Measurements from ENCODE around the gene ZNF613.
"Not testable (repeated sequence)": the region's sequence is repeated elsewhere in the genome, so short reads cannot be mapped to it uniquely, and the experiment has no call there.

The ZNF613 gene

GRCh38 chr19:51944798-51945552 lies 17.7 kb downstream of the ZNF613 start:
- no peak for DNase-seq

GRCh38 chr19:51946602-51947001 lies 19.3 kb downstream of the ZNF613 start:
- no peak for DNase-seq

DNA sequence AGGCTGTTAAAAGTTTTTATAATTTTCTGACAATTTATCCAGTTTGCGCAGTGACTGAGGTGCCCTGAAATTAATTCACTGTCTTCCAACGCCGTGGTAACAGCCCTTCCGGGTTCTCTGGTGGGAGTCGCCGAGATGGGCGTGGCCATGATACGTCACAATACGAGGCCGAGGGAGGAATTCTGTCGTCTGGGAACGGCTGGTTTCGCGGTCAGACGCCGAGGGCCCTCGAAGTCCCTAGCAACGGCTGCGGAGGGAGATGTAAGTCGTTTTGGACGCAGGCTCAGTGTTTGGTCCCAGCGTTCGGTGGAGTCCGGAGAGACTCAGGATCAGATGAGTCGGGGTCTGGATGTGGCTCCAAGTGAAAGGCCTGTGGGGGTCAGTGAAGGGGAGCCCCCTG lies 21.7 kb downstream of the ZNF613 start:
- DNase-seq: peak; percentile 72

GRCh38 chr19:51957846-51958245 lies 30.6 kb downstream of the ZNF613 start:
- DNase-seq: not testable (repeated sequence)

DNA sequence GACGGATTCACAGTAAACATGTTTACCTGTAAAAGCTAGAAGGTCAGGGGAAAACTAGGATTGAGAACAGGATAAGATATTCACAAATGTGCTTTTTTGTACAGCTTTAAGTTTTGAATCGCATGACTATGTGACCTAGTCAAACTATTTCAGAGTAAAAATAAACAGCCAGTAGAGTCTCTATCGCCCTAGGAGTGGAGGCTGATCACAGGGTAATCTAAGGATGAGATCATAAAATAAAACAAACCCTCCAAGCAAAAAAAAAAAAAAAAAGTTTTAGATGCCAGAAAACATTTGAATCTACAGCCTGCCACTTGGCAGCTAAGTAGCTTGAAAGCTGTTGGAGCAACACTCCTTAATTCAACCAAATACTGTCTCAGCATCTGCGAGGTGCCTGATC lies 32.5 kb downstream of the ZNF613 start:
- no peak for DNase-seq

GRCh38 chr19:51960621-51961233 lies 33.5 kb downstream of the ZNF613 start:
- not testable (repeated sequence) for DNase-seq

- DNase-seq: no peak
Measured at GRCh38 chr19:51965583-51965982, 38.3 kb downstream of the ZNF613 start.

DNA sequence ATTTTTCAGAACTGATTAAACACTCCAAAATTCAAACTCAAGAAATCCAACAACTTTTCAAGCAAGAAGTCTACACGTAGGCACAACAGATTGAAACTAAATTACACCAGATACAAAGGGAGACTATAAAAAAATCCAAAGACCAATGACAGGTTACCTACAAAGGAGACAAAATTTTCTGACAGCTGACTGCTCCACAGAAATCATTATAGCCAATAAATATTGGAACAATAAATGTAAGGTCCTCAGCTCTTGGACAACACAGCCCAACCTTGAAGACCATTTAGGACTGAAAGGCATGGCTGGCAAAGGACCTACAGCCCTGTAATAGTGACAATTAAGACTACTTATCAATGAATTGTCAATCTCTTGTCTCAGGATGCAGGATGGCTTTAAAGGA lies 43.4 kb downstream of the ZNF613 start:
- no peak for DNase-seq

DNA sequence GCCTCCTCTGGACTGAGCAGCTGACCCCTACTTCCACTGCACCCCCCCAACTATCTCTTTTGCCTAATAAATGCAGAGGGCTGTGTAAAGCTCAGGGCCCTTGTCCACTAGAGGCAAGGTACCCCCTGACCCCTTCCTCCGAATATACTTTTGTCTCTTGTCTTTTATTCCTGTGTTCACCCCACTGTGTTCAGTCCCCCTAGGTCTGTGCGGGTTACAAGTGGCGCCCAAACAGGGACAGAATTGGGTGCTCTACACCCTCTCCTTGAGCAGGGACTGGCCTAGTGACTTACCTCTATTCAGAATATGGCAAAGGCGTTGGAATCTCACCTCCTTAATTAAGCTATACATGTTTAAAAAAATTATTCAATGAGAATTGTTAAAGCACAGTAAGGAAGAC lies 44.4 kb downstream of the ZNF613 start:
- no peak for DNase-seq

- DNase-seq: not testable (repeated sequence)
Measured at GRCh38 chr19:51975787-51976186, 48.5 kb downstream of the ZNF613 start.

DNA sequence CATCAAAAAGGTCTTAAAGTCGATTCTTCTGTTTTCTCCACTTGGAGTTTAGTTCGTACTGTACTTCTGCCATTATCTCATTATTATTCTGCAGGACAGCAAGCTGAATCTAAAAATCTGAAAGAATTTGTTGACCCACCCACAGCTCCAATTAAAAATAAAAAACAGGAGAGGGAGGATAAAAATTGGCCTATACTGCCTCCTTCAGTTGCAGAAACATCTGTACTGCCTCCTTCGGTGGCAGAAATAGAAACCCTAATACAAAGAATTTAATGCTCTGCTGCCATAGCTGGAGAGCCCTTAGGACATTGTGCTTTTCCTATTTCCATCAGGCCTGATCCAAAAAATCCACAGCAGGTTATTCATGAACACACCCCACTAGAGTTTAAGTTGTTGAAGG lies 49.6 kb downstream of the ZNF613 start:
- DNase-seq: no peak

GRCh38 chr19:51977346-51977745 lies 50.1 kb downstream of the ZNF613 start:
- DNase-seq: no peak

DNA sequence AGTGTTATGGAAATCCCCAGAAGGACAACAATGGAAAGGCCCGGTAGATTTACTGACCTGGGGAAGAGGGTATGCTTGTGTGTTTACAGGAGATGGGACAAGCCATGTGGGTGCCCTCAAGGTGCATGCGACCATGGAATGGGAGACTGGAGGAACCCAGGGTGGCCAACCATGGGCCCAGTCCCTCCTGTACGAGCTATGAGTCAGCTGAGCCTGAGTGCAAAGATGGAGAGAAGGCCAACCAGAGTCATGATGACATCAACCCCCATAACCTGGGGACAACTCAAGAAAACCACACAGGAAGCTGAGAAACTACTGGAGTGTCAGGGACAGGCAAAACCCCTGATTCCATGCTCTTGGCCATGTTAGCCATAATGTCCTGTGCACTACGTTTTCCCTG lies 51.6 kb downstream of the ZNF613 start:
- no peak for DNase-seq

DNA sequence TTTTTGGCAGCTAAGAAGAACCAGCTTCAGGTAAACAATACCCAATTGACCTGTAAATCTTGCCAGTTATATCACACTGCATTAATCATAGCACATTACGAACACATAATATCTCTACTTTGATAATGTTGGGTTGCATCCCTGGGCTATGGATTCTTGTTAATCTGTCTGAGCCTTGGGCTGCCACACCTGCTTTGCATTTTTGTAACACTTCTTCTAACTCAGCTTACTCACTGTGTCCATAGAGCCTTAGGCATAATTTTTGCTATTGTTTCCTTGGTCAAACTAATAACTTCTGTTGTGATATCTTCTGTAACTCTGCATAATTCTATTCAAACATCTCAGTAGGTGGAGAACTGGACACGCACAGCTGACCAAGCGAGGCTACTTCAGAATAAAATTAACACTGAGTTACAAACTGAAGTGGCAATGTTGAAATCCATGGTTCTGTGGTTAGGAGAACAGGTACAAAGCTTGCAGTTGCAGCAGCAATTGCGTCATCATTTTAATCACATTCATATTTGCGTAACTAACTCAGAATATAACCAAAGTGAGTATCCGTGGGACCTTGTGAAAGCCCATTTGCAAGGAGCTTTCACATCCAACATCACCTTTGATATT lies 53.0 kb downstream of the ZNF613 start:
- DNase-seq: no peak

GRCh38 chr19:51980926-51981325 lies 53.7 kb downstream of the ZNF613 start:
- not testable (repeated sequence) for DNase-seq

DNA sequence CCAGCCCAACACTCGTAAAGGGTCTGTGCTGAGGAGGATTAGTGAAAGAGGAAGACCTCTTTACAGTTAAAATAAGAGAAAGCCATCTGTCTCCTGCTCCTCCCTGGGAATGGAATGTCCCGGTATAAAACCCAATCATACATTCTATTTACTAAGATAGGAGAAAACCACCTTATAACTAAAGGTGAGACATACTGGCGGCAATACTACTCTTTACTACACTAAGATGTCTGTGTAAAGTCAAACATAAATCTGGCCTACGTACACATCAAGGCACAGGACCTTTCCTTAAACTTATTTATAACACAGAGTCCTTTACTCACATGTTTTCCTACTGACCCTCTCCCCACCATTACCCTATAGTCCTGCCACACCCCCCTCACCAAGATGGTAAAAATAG lies 56.1 kb downstream of the ZNF613 start:
- DNase-seq: no peak

DNA sequence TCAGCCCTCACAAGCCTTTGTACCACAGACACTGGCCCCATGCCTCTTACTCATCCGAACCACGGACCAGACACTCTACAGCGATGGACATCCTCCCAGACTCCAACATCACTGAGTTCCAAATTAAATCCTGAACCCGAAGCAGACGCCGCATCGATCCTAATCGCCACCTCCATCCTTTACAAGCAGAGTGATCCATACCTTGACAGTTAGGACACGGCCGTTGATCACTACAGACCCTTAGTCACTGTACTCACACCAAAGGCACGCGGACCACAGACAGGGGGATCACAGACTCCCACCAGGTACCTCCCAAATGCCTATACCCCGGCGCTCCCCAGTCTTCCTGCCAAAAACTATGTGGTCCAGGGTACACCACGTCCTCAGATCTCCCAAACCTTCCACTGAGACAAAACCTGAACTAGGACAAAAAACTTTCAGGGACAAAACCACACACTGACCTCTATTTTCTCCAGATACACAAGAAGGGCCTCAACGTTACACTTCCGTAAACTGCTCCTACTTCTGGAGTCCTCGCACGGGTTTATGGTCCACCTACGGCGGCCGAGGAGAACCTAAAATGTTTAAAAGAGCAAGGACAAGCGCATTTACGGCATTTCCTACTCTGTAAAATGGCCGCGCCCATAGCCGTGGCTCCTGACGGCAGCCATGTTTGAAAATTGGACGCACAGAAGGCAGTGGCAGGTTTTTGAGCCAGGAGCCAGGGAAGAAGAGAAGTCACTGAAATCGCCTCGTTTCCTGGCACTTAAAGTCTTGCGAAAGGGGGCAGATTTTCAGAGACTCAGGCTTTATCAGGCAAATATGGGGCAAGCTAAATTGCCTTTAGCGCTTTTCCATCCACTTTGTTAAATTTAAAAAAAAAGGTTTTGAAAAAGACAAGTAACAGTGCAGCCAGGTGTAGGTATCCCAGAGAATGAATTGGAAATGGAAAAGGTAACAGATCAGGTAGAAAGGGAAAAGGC lies 59.3 kb downstream of the ZNF613 start, which contains the start of gene ZNF350:
ZNF350 (minus strand) TSS at position 532 of the 983 bp plus-strand sequence. CDS start 12,480 bp downstream, outside the sequence.
- DNase-seq: peak; percentile 90

DNA sequence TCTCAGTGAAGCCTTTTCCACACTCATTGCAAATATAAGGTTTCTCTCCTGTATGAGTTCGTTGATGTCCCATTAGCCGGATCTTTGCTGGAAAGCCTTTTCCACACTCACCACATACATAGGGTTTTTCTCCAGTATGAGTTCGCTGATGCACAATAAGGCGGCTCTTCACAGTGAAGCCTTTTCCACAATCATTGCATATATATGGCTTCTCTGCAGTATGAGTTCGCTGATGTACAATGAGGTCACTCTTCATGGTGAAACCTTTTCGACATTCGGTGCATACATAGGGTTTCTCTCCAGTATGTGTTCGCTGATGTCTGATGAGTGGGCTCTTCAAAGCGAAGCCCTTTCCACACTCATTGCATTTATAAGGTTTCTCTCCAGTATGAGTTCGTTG lies 66.2 kb downstream of the ZNF613 start:
- no peak for DNase-seq

DNA sequence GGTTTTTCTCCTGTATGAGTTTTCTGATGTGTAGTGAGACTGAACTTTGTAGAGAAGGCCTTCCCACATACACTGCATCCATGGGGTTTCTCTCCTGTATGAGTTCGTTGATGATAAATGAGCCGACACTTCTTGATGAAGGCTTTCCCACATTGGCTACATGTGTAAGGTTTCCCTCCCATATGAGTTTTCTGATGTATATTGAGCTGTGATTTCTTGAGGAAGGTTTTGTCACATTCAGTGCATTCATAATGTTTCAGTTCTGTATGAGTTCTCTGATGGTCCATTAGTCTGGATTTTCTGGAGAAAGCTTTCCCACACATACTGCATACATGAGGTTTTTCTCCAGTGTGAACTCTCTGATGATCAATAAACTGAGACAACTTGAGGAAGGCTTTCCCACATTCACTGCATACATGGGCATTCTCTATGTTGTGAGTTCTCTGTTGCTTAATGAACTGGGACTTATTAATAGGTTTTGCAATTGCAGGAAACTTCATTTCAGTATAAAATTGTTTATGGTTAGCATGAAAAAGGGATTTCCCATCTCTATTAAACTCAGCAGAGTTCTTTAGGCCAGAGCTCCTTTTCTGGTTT lies 66.9 kb downstream of the ZNF613 start:
- DNase-seq: no peak
